Eye (tissue), 1 donor: ENCODE data around the gene DCTD.

Experiments
- DNase-seq: peaks from one replicate; pipeline ENCODE4 v3.0.0-alpha.2; 2015

DCTD gene

GRCh38 chr4:182917182-182918043 lies at the start of gene DCTD:
DCTD (minus strand) TSS chr4:182917386; CDS start chr4:182915568, 1,818 bp downstream.
- DNase-seq, result peak; percentile 87

DNA sequence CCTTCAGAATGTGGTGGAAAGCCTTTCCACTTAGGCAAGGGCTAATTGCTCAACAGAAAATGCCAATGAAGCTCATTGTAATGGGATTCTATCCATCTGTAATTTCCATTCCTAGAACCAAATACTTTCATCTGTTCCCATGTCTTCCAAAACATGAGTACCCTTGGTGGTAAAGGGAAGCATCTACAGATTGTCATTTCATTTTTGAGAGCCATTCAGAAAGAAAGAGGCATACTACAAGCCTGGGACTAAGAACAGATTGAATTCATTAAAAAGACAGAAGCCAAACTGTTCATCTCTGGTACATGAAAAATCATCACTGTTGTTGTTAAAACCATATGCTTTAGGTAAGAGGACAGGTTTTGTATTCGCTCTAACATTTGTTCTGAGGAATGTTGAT lies 43.6 kb upstream of the DCTD start:
- no peak for DNase-seq

- DNase-seq, result no peak
These were observed 43.0 kb upstream of the DCTD start for GRCh38 chr4:182960228-182960627.

DNA sequence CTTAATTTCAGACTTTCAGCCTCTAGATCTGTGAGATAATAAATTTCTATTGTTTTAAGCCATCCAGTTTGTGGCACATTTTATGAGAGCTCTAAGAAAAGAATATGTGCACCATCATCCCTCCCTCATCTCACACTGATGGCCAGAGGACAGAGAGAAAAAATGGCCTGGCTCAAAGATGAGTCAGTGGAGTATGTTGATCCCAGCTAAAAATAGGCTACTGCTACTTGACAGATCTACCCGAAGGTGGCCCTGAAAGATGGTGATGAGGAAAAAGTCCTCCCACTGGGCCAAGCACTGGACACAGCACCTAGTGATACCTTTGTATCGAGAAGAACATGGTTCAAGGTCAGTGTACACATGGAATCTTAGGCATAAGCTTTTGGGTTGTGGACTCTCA lies 38.2 kb upstream of the DCTD start:
- no peak for DNase-seq

GRCh38 chr4:182944484-182945213 lies 27.5 kb upstream of the DCTD start:
- no peak for DNase-seq

- no peak for DNase-seq
These were observed 22.5 kb upstream of the DCTD start for GRCh38 chr4:182939680-182940079.

GRCh38 chr4:182938205-182938645 lies 21.0 kb upstream of the DCTD start:
- peak; percentile 78 for DNase-seq

- DNase-seq, result no peak
These were observed 20.4 kb upstream of the DCTD start for GRCh38 chr4:182937268-182938204.

- DNase-seq, result no peak
These were observed 15.5 kb upstream of the DCTD start for GRCh38 chr4:182932651-182933050.

GRCh38 chr4:182931691-182932345 lies 14.6 kb upstream of the DCTD start:
- no peak for DNase-seq

GRCh38 chr4:182930889-182931288 lies 13.7 kb upstream of the DCTD start:
- DNase-seq, result no peak

- no peak for DNase-seq
These were observed 12.1 kb upstream of the DCTD start for GRCh38 chr4:182929296-182929695.

- DNase-seq, result no peak
These were observed 10.9 kb upstream of the DCTD start for GRCh38 chr4:182928061-182928460.

DNA sequence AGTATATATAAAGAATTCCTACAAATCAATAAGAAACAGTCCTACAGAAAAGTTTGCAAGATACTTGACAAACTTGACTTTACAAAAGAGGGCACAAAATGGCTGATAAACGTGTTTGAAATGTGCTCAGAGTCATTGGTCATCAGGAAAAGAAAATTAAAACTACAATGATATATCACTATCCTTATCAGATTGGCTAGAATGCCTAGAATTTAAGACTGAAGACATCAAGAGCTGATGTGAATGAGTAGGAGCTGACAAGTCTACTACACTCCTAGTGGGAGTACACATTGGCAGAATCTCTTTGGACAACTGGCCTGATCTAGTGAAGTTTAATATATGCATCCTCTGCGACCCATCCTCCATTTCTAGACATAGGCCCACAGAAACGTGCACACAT lies 10.3 kb upstream of the DCTD start:
- no peak for DNase-seq

DNA sequence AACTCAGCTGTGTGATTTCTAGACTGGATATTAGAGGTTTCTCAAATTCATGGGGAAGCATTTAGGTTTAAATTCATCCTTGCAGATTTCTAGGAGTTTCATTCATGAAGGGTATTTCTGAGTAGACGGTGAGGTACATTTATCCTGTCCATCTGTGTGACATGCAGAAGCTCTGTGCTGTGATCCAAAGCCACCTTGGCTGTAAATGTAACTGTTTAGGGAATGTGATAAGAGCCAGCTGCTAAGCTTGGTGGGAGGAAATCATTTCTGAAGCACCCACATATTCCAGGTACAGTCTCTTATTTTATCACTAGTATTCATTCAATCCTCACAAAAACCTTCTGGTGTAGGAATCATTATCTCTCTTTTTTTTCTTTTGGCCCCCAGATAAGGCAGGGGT lies 8.7 kb upstream of the DCTD start:
- DNase-seq, result no peak

- peak; percentile 93 for DNase-seq
These were observed 8.1 kb upstream of the DCTD start for GRCh38 chr4:182925298-182925757.

- no peak for DNase-seq
These were observed 7.3 kb upstream of the DCTD start for GRCh38 chr4:182924497-182924896.

- DNase-seq, result no peak
These were observed 6.7 kb upstream of the DCTD start for GRCh38 chr4:182923796-182924340.

GRCh38 chr4:182923366-182923765 lies 6.2 kb upstream of the DCTD start:
- DNase-seq, result no peak

- DNase-seq, result no peak
These were observed 5.5 kb upstream of the DCTD start for GRCh38 chr4:182922501-182923284.

GRCh38 chr4:182921608-182922007 lies 4.4 kb upstream of the DCTD start:
- DNase-seq, result no peak
